GM18873 (cell line): ENCODE results near the gene YY1AP1.
"Not testable (repeated sequence)": the region's sequence is repeated elsewhere in the genome, so short reads cannot be mapped to it uniquely, and the experiment has no call there.

Source experiments
- ATAC-seq: cut with Tn5 transposase; IDR thresholded peaks from one replicate; pipeline ENCODE4 v1.9.1; 2021; ENCODE audit warnings: mild to moderate bottlenecking, moderate library complexity, moderate number of reproducible peaks; ENCODE audit not compliant: unreplicated experiment, low FRiP score

Gene YY1AP1

DNA sequence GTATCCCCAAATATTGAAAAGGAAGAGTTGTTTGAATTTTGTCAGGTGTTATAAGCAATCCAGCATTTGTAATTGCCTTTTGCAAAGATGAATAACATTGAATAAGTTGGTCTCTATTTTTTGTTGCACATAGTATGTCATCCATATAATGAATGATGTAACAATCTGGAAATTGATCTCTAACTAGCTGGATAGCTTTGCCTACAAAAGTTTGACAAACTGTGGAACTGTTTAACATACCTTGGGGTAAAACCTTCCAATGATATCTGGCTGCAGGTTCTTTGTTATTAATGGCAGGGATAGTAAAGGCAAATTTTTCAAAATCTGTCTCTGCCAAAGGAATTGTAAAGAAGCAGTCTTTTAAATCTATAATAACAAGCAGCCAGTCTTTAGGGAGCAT lies 8.0 kb upstream of the YY1AP1 start:
- ATAC-seq = no peak

DNA sequence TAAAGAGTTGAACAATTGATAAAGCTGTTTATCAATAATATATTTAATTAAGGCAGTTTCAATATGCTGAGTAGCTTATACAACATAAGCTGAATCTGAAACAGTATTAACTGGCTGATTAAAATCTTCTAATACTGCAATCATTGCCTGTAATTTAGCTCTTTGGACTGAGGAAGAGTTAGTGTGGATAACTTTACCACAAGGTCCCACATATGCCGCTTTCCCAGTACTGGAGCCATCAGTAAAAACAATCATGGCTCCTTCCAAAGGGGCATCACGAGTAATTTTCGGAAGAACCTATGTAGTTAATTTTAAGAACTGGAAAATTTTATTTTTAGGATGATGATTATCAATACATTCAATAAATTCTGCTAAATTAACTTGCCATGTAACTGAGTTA lies 7.0 kb upstream of the YY1AP1 start:
- no peak for ATAC-seq

GRCh38 chr1:155695072-155695471 lies 6.5 kb upstream of the YY1AP1 start:
- ATAC-seq = no peak

GRCh38 chr1:155694167-155694566 lies 5.6 kb upstream of the YY1AP1 start:
- no peak for ATAC-seq

- no peak for ATAC-seq
Observed at GRCh38 chr1:155691992-155692528, 3.5 kb upstream of the YY1AP1 start.

DNA sequence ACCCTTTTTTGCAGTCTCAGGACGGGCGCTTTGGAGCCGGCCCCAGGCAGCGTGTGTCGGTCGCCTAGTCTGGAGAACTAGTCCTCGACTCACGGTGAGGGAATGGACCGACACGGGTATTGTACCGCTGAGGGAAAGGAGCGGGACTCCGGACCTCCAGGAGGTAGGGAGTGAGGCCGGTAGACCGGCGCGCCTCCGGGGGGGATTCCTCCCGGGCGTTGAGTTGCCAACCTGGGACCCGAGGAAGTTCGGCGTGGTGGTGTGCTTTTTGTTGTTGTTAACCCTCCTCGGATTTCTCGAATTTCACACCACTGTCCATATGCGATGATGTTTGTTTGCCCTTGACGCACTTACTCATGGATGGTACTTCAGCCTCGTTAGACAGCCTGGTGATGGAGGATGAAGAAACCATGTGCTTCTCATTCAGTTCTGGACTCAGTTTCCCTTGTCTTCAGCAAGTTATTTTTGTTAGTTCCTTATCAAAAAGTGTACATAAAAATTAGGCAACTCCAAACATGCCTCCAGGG lies 570 bp upstream of the YY1AP1 start, which contains the start of gene DAP3:
TSS of gene DAP3 (plus strand) at position 11 of the 527 bp plus-strand sequence. CDS start 20,689 bp downstream, outside the sequence.
- ATAC-seq = not testable (repeated sequence)

DNA sequence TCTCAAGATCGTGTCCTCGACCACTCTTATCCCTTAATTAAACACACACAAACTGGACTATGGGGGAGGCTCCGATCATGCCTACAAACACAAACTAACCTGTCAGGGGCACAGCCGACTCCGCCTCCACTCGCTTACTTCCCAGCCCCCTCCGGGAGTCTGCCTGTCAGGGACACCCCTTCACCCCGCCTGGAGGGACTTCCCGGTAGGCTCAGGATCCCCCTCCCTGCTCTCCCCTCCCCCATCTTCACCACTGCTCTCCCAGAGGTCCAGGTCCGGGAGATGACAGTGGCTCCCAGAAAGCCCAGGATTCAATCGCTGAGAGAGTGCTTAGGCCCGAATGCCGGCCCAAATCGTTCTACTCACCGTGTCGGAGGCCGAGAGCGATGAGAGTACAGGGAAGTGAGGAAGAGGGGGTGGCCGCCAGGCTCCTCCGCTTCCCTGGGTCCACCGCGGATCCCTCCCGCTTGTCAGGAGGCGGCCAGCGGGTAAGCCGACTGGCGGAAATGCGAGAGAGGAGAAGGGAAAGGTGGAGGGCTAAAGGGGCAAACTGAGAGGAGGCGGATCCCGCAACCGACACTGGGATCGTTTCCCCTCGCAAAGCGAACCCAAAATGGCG lies 760 bp downstream of the YY1AP1 start:
- ATAC-seq = peak; percentile 16

- ATAC-seq = no peak
Observed at GRCh38 chr1:155681776-155682175, 6.8 kb downstream of the YY1AP1 start.

- ATAC-seq = no peak
Observed at GRCh38 chr1:155680531-155680930, 8.0 kb downstream of the YY1AP1 start.

DNA sequence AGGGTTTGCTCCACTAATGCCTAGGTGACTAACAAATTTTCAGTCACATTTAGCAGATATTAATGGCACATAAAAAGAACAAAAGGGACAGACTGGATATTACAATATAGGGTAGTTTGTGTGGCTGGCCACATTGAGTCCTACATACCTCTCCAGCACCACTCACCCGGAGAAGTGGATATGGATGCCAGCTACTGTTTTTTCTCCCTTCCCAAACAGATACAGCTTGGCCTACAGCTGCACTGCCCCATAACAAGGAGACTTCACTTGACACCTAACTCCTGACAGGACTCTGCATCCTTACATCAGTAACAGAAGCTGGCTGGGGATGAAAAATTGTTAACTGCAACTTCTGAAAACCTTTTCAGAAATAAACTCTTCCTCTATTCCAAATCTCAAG lies 9.6 kb downstream of the YY1AP1 start:
- ATAC-seq = not testable (repeated sequence)

DNA sequence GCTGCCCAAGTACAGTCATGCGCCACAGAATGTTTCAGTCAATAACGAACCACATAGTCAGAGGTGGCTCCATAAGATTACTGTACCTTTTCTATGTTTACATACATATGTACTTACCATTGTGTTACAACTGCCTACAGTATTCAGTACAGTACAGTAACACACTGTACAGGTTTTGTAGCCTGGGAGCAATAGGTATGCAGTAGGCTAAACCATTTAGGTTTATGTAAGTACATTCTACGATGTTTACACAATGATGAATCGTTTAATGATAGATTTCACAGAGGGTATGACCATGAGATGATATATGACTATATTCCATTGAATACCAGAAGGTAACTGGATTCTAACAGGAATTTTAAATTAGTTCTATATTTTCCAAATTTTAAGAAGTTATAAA lies 10.5 kb downstream of the YY1AP1 start:
- ATAC-seq = no peak

GRCh38 chr1:155673003-155673402 lies 15.6 kb downstream of the YY1AP1 start:
- no peak for ATAC-seq

- ATAC-seq = no peak
Observed at GRCh38 chr1:155671750-155672149, 16.8 kb downstream of the YY1AP1 start.

DNA sequence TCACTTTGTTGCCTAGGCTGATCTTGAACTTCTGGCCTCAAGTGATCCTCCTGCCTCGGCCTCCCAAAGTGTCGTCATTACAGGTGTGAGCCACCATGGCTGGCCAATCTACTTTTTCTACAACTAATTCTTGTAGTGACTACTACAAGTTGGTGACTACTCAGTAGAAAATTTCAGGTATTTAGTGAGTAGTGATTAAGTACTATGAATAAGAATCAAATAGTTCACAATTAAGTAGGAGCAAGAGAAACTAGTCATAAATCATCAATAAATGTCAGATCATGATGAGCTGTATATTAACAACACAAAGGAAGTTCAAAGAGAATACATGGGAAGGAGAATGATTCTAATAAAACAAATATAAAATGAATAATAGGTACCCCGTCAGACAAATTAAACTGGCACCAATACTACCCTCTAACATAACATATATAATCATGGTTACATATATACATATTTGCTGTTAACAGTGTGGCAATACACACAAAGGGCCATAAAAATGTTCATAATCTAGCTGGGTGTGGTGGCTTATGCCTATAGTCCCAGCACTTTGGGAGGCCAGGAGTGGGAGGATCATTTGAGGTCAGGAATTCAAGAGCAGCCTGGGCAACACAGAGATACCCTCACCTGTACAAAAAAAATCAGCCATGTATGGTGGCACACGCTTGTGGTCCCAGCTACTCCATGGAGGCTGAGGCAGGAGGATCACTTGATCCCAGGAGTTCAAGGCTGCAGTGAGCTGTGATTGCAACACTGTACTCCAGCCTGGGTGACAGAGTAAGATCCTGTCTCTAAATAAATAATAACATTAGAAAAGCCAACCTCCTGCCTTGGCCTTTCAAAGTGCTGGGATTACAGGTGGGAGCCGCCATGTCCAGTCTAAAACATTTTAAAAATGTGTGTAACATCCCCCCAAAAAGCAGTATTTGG lies 19.1 kb downstream of the YY1AP1 start:
- ATAC-seq = no peak

- ATAC-seq = not testable (repeated sequence)
Observed at GRCh38 chr1:155661239-155661638, 27.3 kb downstream of the YY1AP1 start.

GRCh38 chr1:155657463-155657862 lies 31.1 kb downstream of the YY1AP1 start:
- ATAC-seq = no peak

GRCh38 chr1:155652951-155653350 lies 35.6 kb downstream of the YY1AP1 start:
- no peak for ATAC-seq

GRCh38 chr1:155651861-155652661 lies 36.5 kb downstream of the YY1AP1 start:
- no peak for ATAC-seq

- no peak for ATAC-seq
Observed at GRCh38 chr1:155650231-155650757, 38.3 kb downstream of the YY1AP1 start.

GRCh38 chr1:155649676-155650075 lies 38.9 kb downstream of the YY1AP1 start:
- ATAC-seq = no peak
